PC-9 (cell line): Measurements from ENCODE around the gene LPO. TPM values are rescaled to one million over a fixed set of nuclear protein-coding genes. Genes with fewer than 3 reads are reported as not detected.

Experiments used
- BruUV-seq: library from RNA; stranded (reverse); fragments of 400-500 nt; replicated peaks from 2 replicates; lab custom pipeline; 2021; lab: Mats Ljungman, UMichigan
- CTCF ChIA-PET: fragments of 300-600 bp; sonication (Branson Sonifier 250); formaldehyde crosslinking; loops from one replicate; lab custom pipeline; 2022; ENCODE audit warnings: antibody characterized with exemption; lab: Charles Lee
- POLR2A ChIA-PET: fragments of 300-600 bp; sonication (Branson Sonifier 250); formaldehyde crosslinking; loops from one replicate; lab custom pipeline; 2022; ENCODE audit warnings: antibody characterized with exemption; ENCODE audit not compliant: unreplicated experiment; lab: Charles Lee
- DNase-seq, 2 experiments: peaks; one replicate each; pipeline versions ENCODE4 v3.0.0 to v3.0.0-alpha.2; 2015 to 2022; ENCODE audit warnings: mixed read lengths in 1 of 2
- H2AFZ ChIP-seq: fragments of 200-600 bp; sonication (generic); 2 replicates; pipeline ENCODE4 v1.8.1; 2017; ENCODE audit warnings: antibody characterized with exemption
- H3F3A ChIP-seq: fragments of 200-600 bp; sonication (generic); 2 replicates; pipeline ENCODE4 v1.8.1; 2017; ENCODE audit warnings: antibody characterized with exemption, mild to moderate bottlenecking, low read depth; ENCODE audit not compliant: insufficient read depth
- H3K27ac ChIP-seq: fragments of 200-600 bp; sonication (generic); 2 replicates; pipeline ENCODE4 v1.6.1; 2016; ENCODE audit warnings: mixed run types
- H3K27me3 ChIP-seq: fragments of 200-600 bp; sonication (generic); 2 replicates; pipeline ENCODE4 v1.6.1; 2016; ENCODE audit warnings: low read depth, mixed run types; ENCODE audit not compliant: insufficient read depth
- H3K36me3 ChIP-seq: fragments of 200-600 bp; sonication (generic); 2 replicates; pipeline ENCODE4 v1.6.1; 2016; ENCODE audit warnings: low read depth, mixed run types
- H3K4me1 ChIP-seq: fragments of 200-600 bp; sonication (generic); replicated peaks from 2 replicates; pipeline ENCODE4 v1.6.1; 2016; ENCODE audit warnings: mixed run types; ENCODE audit not compliant: insufficient read depth
- H3K4me2 ChIP-seq: fragments of 200-600 bp; sonication (generic); 2 replicates; pipeline ENCODE4 v1.6.1; 2017; ENCODE audit warnings: mixed run types
- H3K4me3 ChIP-seq: fragments of 200-600 bp; sonication (generic); 2 replicates; pipeline ENCODE4 v1.6.1; 2016; ENCODE audit warnings: mixed run types
- H3K79me2 ChIP-seq: fragments of 200-600 bp; sonication (generic); 2 replicates; pipeline ENCODE4 v1.6.1; 2017; ENCODE audit warnings: low read depth, mixed run types
- H3K9me2 ChIP-seq: fragments of 200-600 bp; sonication (generic); 2 replicates; pipeline ENCODE4 v1.8.1; 2017; ENCODE audit warnings: mild to moderate bottlenecking; ENCODE audit not compliant: insufficient read depth
- H3K9me3 ChIP-seq: fragments of 200-600 bp; sonication (generic); 2 replicates; pipeline ENCODE4 v1.8.1; 2016; ENCODE audit warnings: low read depth; ENCODE audit not compliant: insufficient read depth
- H4K20me1 ChIP-seq: fragments of 200-600 bp; sonication (generic); 2 replicates; pipeline ENCODE4 v1.8.1; 2017; ENCODE audit not compliant: insufficient read depth
- EZH2 ChIP-seq: fragments of 200-600 bp; sonication (generic); IDR thresholded peaks from 2 replicates; pipeline ENCODE4 v1.8.0; 2017; ENCODE audit warnings: antibody characterized with exemption, low read depth
- intact Hi-C: fragments of 100-400 bp; cut with micrococcal nuclease; formaldehyde crosslinking; loops from one replicate; pipeline ENCODE4 v1.10.0; 2022; ENCODE audit not compliant: unreplicated experiment
- total RNA-seq: library from RNA; stranded (reverse); gene quantifications from 2 replicates; pipeline ENCODE4 v1.2.3, GENCODE V29; 2021
- TF ChIP-seq, protein P1 (sequence below): fragments of 200-600 bp; sonication (generic); conservative IDR thresholded peaks from 2 replicates; pipeline ENCODE4 v1.6.1; 2017; ENCODE audit warnings: mixed run types, antibody characterized with exemption, mild to moderate bottlenecking, moderate library complexity

The LPO gene
- total RNA-seq, 1 experiment from 2014 or later, result not detected

DNA sequence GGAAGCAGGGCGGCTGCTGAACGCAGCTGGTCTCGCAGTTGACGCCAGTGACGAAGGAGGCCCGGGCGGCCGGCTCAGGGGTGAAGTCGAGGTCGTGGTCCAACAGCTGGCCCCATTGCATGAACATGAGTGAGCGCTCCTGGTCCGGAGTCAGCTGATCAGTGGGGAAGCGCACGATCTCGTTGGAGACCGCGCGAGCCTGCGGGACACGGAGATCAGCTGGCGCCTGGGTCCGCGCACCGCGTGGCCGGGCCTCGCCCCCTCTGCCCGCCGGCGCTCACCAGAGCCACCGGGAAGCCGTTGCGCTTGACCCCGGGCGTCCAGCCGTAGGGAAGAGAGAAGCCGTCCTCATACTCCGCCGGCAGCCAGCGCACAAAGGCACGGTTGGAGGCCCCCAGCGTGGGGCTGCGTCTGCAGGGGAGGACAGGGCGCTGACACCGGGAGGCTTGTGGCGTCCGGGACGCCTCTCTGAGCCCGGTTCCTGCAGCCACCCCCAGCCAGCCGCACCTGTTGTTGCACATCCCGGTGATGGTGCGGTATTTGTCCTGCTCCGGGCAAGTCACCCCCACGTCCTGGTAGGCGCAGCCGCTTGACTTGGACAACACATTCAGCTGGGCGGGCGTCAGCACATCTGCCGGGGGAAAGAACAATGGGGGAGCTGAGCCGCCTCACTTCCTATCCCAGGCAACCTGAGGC lies 40.8 kb downstream of the LPO start:
- intact Hi-C loops, result no loop called here
- ChIA-PET CTCF (no interaction called here), POLR2A (no interaction called here)
- Histone ChIP-seq H3F3A (no peaks in the 10 kb centered on the region), H4K20me1 (no peaks in the 10 kb centered on the region), H2AFZ (no peak overlapping the region), H3K9me3 (no peaks in the 10 kb centered on the region), H3K9me2 (no peaks in the 10 kb centered on the region), H3K4me3 (no peak overlapping the region), H3K79me2 (no peaks in the 10 kb centered on the region), H3K4me2 (no peak overlapping the region), H3K27me3 (peaks cover 76% of the 10 kb centered on the region), H3K4me1 (no peaks in the 10 kb centered on the region), H3K27ac (no peak overlapping the region), H3K36me3 (no peaks in the 10 kb centered on the region)
- no peak for DNase-seq
- TF ChIP-seq, protein P1, sequence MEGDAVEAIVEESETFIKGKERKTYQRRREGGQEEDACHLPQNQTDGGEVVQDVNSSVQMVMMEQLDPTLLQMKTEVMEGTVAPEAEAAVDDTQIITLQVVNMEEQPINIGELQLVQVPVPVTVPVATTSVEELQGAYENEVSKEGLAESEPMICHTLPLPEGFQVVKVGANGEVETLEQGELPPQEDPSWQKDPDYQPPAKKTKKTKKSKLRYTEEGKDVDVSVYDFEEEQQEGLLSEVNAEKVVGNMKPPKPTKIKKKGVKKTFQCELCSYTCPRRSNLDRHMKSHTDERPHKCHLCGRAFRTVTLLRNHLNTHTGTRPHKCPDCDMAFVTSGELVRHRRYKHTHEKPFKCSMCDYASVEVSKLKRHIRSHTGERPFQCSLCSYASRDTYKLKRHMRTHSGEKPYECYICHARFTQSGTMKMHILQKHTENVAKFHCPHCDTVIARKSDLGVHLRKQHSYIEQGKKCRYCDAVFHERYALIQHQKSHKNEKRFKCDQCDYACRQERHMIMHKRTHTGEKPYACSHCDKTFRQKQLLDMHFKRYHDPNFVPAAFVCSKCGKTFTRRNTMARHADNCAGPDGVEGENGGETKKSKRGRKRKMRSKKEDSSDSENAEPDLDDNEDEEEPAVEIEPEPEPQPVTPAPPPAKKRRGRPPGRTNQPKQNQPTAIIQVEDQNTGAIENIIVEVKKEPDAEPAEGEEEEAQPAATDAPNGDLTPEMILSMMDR, result no peak
- no peak for TF ChIP-seq EZH2
- BruUV-seq, result no TSS peak

DNA sequence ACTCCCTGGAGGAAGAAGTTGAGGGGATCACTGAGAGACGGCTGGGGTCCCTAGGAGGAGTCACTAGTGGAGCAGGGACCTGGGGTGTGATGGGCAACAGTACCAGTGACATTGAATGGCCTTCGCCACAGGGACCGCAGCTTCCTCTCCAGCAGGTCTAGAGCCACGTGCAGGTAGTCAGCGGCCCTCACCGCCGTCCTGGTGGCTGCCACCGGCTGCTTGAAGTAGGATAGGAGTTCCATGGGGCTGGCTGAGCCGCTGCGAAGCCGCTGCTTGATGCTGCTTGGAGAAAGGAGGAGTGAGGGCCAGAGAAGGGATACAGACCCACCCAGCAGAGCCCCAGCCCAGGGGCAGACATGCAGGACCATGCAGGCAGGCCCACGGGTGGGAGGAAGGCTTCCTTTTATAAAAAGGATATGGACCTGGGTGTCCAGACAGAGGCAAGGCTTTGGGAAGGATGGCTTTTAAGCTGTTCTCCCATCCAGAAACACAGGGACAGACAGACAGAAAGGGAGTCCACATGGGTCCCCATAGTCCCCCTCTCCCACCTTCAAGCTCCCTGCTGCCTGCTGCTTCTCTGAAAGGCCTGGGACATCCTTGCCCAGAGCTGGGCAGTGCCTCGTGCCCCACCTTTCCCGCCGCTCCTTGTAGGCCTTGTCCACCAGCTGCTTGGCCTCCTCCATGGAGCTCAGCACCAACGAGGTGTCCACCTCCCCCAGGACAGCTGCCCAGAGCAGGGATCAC lies 41.5 kb downstream of the LPO start:
- intact Hi-C loops, result no loop called here
- ChIA-PET CTCF (no interaction called here), POLR2A (no interaction called here)
- H3K4me3 ChIP-seq, result no peak overlapping the region
- no peaks in the 10 kb centered on the region for H3K9me3 ChIP-seq
- no peak for DNase-seq
- H3K36me3 ChIP-seq, result no peaks in the 10 kb centered on the region
- no peaks in the 10 kb centered on the region for H3K79me2 ChIP-seq
- H3K4me1 ChIP-seq, result no peaks in the 10 kb centered on the region
- no peak overlapping the region for H3K4me2 ChIP-seq
- BruUV-seq, result no TSS peak
- H2AFZ ChIP-seq, result no peak overlapping the region
- no peaks in the 10 kb centered on the region for H4K20me1 ChIP-seq
- no peaks in the 10 kb centered on the region for H3F3A ChIP-seq
- peaks cover 79% of the 10 kb centered on the region for H3K27me3 ChIP-seq
- H3K9me2 ChIP-seq, result no peaks in the 10 kb centered on the region
- TF ChIP-seq EZH2, result no peak
- TF ChIP-seq, protein P1, result no peak
- no peak overlapping the region for H3K27ac ChIP-seq

DNA sequence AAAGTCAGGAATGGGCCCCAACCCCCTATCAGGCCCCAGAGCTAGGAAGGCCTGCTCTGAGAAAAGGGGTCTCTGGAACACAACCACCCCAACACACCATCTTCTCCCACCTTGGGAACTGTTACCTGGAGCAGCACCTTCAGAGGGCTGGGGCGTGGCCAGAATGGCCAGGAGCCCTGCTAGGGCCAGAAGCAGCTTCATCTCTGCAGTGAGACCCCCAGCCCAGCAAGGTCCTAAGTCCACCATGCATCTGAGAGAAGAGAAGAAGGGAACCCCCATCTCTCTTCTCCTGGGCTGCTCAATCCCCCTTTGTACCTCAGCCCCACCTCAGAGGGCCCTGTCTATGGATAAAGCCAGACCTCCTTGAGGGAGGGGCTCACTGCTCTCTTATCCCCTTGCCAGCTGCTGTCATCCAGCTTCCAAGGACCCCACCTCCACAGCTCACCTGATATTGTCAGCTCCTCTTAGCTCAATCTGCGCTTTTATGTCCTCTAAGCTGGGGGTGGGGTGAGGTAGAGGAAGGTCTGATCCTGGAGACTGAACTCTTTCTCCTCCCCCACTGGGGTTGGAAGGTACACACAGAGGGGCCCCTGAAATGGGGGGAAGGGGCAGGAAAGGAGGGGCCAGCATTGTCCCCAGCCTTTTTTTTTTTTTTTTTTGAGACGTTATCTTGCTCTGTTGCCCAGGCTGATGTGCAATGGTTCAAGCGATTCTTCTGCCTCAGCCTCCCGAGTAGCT lies 42.3 kb downstream of the LPO start, which contains the start of gene MPO:
TSS of gene MPO (minus strand) at position 456 of the 738 bp plus-strand sequence. CDS start at position 279, 177 bp downstream.
- POLR2A ChIA-PET, result no interaction called here
- intact Hi-C loops, result no loop called here
- H4K20me1 ChIP-seq, result no peaks in the 10 kb centered on the region
- H3K79me2 ChIP-seq, result no peaks in the 10 kb centered on the region
- no peak for DNase-seq
- no peaks in the 10 kb centered on the region for H3K9me2 ChIP-seq
- no peaks in the 10 kb centered on the region for H3K4me1 ChIP-seq
- H2AFZ ChIP-seq, result no peak within 1 kb of the TSS
- H3F3A ChIP-seq, result no peaks in the 10 kb centered on the region
- TF ChIP-seq, protein P1, result no peak
- no peak for TF ChIP-seq EZH2
- no TSS peak for BruUV-seq
- no peak within 1 kb of the TSS for H3K4me2 ChIP-seq
- H3K27ac ChIP-seq, result no peak within 1 kb of the TSS
- H3K9me3 ChIP-seq, result no peaks in the 10 kb centered on the region
- H3K4me3 ChIP-seq, result no peak within 1 kb of the TSS
- CTCF ChIA-PET, result no interaction called here
- no peaks in the 10 kb centered on the region for H3K36me3 ChIP-seq
- H3K27me3 ChIP-seq, result peaks cover 77% of the 10 kb centered on the region
